Right ventricle myocardium superior (tissue), 1 donor: ENCODE measurements around the gene ANO1. TPM values are rescaled to one million over a fixed set of nuclear protein-coding genes. Genes with fewer than 3 reads are reported as not detected.

Experiments used
- ATAC-seq: fragments of 200-7000 bp; cut with Tn5 transposase; one replicate; pipeline ENCODE4 v1.9.1; 2020; ENCODE audit warnings: mild to moderate bottlenecking; ENCODE audit not compliant: poor library complexity
- DNase-seq: peaks from one replicate; pipeline ENCODE4 v3.0.0-alpha.2; 2020
- intact Hi-C: fragments of 100-400 bp; cut with DNase I; formaldehyde crosslinking; loops from one replicate; pipeline ENCODE4 v1.11.2; 2022
- total RNA-seq: library from RNA; stranded (reverse); fragmentation: NEBNext Ultra II Directional; extraction: Animal tissue kit (Norgen Biotek cat#: 25700); gene quantifications from one replicate; pipeline ENCODE4 v1.2.1, GENCODE V29; 2021
- donor health status: DM: no; HTN: yes; CAD: no; lungs with severe emphysema.

The ANO1 gene
- total RNA-seq, 1 donor from 2014 or later, result 6.2 TPM

GRCh38 chr11:70167120-70167519, 89.0 kb downstream of the ANO1 start:
- intact Hi-C loops, result no loop called here
- DNase-seq, result no peak
- ATAC-seq, result no peak

- intact Hi-C loops, result no loop called here
- ATAC-seq (no peak), DNase-seq (no peak)
These were observed 89.7 kb downstream of the ANO1 start for GRCh38 chr11:70167723-70168404.

GRCh38 chr11:70168405-70168754, 90.3 kb downstream of the ANO1 start:
- DNase-seq, result no peak
- no peak for ATAC-seq
- intact Hi-C loops, result no loop called here

- DNase-seq, result no peak
- intact Hi-C loops, result no loop called here
- ATAC-seq, result no peak
These were observed 91.0 kb downstream of the ANO1 start for GRCh38 chr11:70169127-70169526.

- DNase-seq, result no peak
- intact Hi-C loops, result no loop called here
- ATAC-seq, result no peak
These were observed 91.5 kb downstream of the ANO1 start for GRCh38 chr11:70169632-70170031.

GRCh38 chr11:70170596-70171210, 92.6 kb downstream of the ANO1 start:
- intact Hi-C loops, result no loop called here
- ATAC-seq (no peak), DNase-seq (no peak)

GRCh38 chr11:70173018-70173417, 94.9 kb downstream of the ANO1 start:
- no peak for ATAC-seq
- intact Hi-C loops, result no loop called here

GRCh38 chr11:70174547-70175235, 96.6 kb downstream of the ANO1 start:
- DNase-seq (no peak), ATAC-seq (no peak)
- intact Hi-C loops, result no loop called here

More at GRCh38 chr11:70173018-70173417, 94.9 kb downstream of the ANO1 start:
- DNase-seq, result no peak

GRCh38 chr11:70175236-70175698, 97.2 kb downstream of the ANO1 start:
- DNase-seq (no peak), ATAC-seq (no peak)
- intact Hi-C loops, result no loop called here

- no peak for DNase-seq
- intact Hi-C loops, result no loop called here
- ATAC-seq, result no peak
These were observed 99.0 kb downstream of the ANO1 start for GRCh38 chr11:70176940-70177689.

- DNase-seq, result no peak
- ATAC-seq, result no peak
- intact Hi-C loops, result no loop called here
These were observed 102.8 kb downstream of the ANO1 start for GRCh38 chr11:70180906-70181305.

- ATAC-seq (no peak), DNase-seq (no peak)
- intact Hi-C loops, result no loop called here
These were observed 104.1 kb downstream of the ANO1 start for GRCh38 chr11:70182266-70182665.

- no peak for ATAC-seq
- no peak for DNase-seq
- intact Hi-C loops, result no loop called here
These were observed 104.9 kb downstream of the ANO1 start for GRCh38 chr11:70183032-70183431.

GRCh38 chr11:70183483-70184176, 105.5 kb downstream of the ANO1 start:
- DNase-seq (no peak), ATAC-seq (no peak)
- intact Hi-C loops, result no loop called here

GRCh38 chr11:70184396-70184795, 106.3 kb downstream of the ANO1 start:
- DNase-seq (no peak), ATAC-seq (no peak)
- intact Hi-C loops, result no loop called here

- DNase-seq, result no peak
- intact Hi-C loops, result no loop called here
- no peak for ATAC-seq
These were observed 107.4 kb downstream of the ANO1 start for GRCh38 chr11:70185348-70186055.

GRCh38 chr11:70186420-70186819, 108.3 kb downstream of the ANO1 start:
- ATAC-seq (no peak), DNase-seq (no peak)
- intact Hi-C loops, result no loop called here

GRCh38 chr11:70186936-70187335, 108.8 kb downstream of the ANO1 start:
- DNase-seq (no peak), ATAC-seq (no peak)
- intact Hi-C loops, result no loop called here
